Measurements from ENCODE around the gene VIT.

The VIT gene

GRCh38 chr2:36695746-36696415 lies 626 bp upstream of the VIT start:
- H3K27ac ChIP-seq = no peak overlapping the region
- no peak; the same call in 1 of the 2 replicates for TF ChIP-seq CTCF (conservative IDR thresholded peaks at IDR 0.05)

- H3K27ac ChIP-seq = no peak overlapping the region
- no peak for TF ChIP-seq CTCF (conservative IDR thresholded peaks at IDR 0.05)
Observed at GRCh38 chr2:36697424-36698066, 1.0 kb downstream of the VIT start.

- no peak for TF ChIP-seq CTCF (conservative IDR thresholded peaks at IDR 0.05)
- no peak overlapping the region for H3K27ac ChIP-seq
Observed at GRCh38 chr2:36698993-36699392, 2.5 kb downstream of the VIT start.

- no peak overlapping the region for H3K27ac ChIP-seq
- TF ChIP-seq CTCF (conservative IDR thresholded peaks at IDR 0.05) = no peak
Observed at GRCh38 chr2:36700311-36700710, 3.8 kb downstream of the VIT start.

GRCh38 chr2:36701391-36701795 lies 4.9 kb downstream of the VIT start:
- H3K27ac ChIP-seq = no peak overlapping the region
- no peak for TF ChIP-seq CTCF (conservative IDR thresholded peaks at IDR 0.05)

GRCh38 chr2:36701918-36702317 lies 5.4 kb downstream of the VIT start:
- TF ChIP-seq CTCF (conservative IDR thresholded peaks at IDR 0.05) = no peak
- H3K27ac ChIP-seq = no peak overlapping the region

- TF ChIP-seq CTCF (conservative IDR thresholded peaks at IDR 0.05) = no peak
- H3K27ac ChIP-seq = no peak overlapping the region
Observed at GRCh38 chr2:36702781-36703180, 6.3 kb downstream of the VIT start.

Data from VCaP (cell line).